ENCODE results near the gene WNT9B. TPM values are rescaled to one million over a fixed set of nuclear protein-coding genes. Genes with fewer than 3 reads are reported as not detected.

The WNT9B gene
- total and polyA plus RNA-seq, 2 experiments from 2014 or later, result 0.17 TPM; not detected in 1

GRCh38 chr17:46809110-46809571 is 42.2 kb upstream of the WNT9B start (continued):
- TF ChIP-seq REST (IDR thresholded peaks at IDR 0.05; ENCODE audit: unreplicated experiment), result no peak
- no peak for TF ChIP-seq ETS1 (IDR thresholded peaks at IDR 0.05)

- Mint-ChIP-seq H3K36me3 (ENCODE audit: low read depth) (no peaks in the 10 kb centered on the region), H3K4me3 (no peak overlapping the region), H3K4me1 (peaks cover 51% of the 10 kb centered on the region), H3K9me3 (no peaks in the 10 kb centered on the region; the same call in 2 of the 3 replicates), H3K27ac (no peak overlapping the region), H3K27me3 (ENCODE audit: insufficient read depth, low read depth, poor library complexity) (peaks cover 28% of the 10 kb centered on the region)
- H3F3A ChIP-seq (replicated peaks; ENCODE audit: low read depth), result no peaks in the 10 kb centered on the region
- H4K20me1 ChIP-seq (replicated peaks; ENCODE audit: insufficient read depth), result no peaks in the 10 kb centered on the region
- no peaks in the 10 kb centered on the region for H3K36me3 ChIP-seq (ENCODE audit: insufficient read depth)
- no peaks in the 10 kb centered on the region for H3K79me2 ChIP-seq (replicated peaks; ENCODE audit: insufficient read depth)
- DNase-seq (ENCODE audit: low spot score), result peak; percentile 28
- no peak overlapping the region for H3K4me2 ChIP-seq
- H3K27ac ChIP-seq (ENCODE audit: low read depth), result no peak overlapping the region
- H3K27me3 ChIP-seq (ENCODE audit: insufficient read depth), result peaks cover 30% of the 10 kb centered on the region
- peaks cover 27% of the 10 kb centered on the region for H3K4me1 ChIP-seq (ENCODE audit: insufficient read depth)
- ATAC-seq, result no peak
- no peaks in the 10 kb centered on the region for H3K9me2 ChIP-seq (ENCODE audit: insufficient read depth)
- no peak overlapping the region for H3K4me3 ChIP-seq
- TF ChIP-seq ZNF462 (CRISPR knock-in tag; IDR thresholded peaks at IDR 0.05) (no peak), EZH2 (IDR thresholded peaks at IDR 0.05; ENCODE audit: low read depth, unreplicated experiment) (no peak), ZNF114 (CRISPR knock-in tag; IDR thresholded peaks at IDR 0.05) (no peak)
- no peak overlapping the region for H2AFZ ChIP-seq
These were observed 40.5 kb upstream of the WNT9B start for GRCh38 chr17:46810837-46811236.

Measured in GM23338 (cell line).